SU-DHL-6 (cell line): ENCODE measurements around the gene ENAM.

Experiments
- H2AFZ ChIP-seq: fragments of 200-600 bp; sonication (generic); 2 replicates; pipeline ENCODE4 v1.6.1; 2014; ENCODE audit warnings: low read depth, mild to moderate bottlenecking, moderate library complexity, mixed read lengths, antibody characterized with exemption, low read length; ENCODE audit not compliant: severe bottlenecking
- H3F3A ChIP-seq: fragments of 200-600 bp; shearing (Covaris generic); 2 replicates; pipeline ENCODE4 v1.6.0; 2016; ENCODE audit warnings: antibody characterized with exemption, mild to moderate bottlenecking; ENCODE audit not compliant: insufficient read depth
- H3K27ac ChIP-seq: fragments of 200-600 bp; sonication (generic); 2 replicates; pipeline ENCODE4 v1.5.1; 2016; ENCODE audit warnings: low read depth, mild to moderate bottlenecking, low read length, moderate library complexity, mixed read lengths
- H3K27me3 ChIP-seq: fragments of 200-600 bp; sonication (generic), shearing (Covaris generic); 2 replicates; pipeline ENCODE4 v1.6.0; 2014; ENCODE audit warnings: mild to moderate bottlenecking, low read length
- H3K36me3 ChIP-seq: fragments of 200-600 bp; sonication (generic); 2 replicates; pipeline ENCODE4 v1.6.1; 2014; ENCODE audit warnings: mild to moderate bottlenecking, low read length, mixed read lengths
- H3K4me2 ChIP-seq: fragments of 300-600, 200-600 bp; shearing (Covaris generic), sonication (generic); 2 replicates; pipeline ENCODE4 v1.6.0; 2014; ENCODE audit warnings: low read length, low read depth, mild to moderate bottlenecking; ENCODE audit not compliant: poor library complexity, severe bottlenecking
- H3K4me3 ChIP-seq: fragments of 200-600 bp; sonication (generic); 2 replicates; pipeline ENCODE4 v1.5.1; 2014; ENCODE audit warnings: antibody characterized with exemption, low read length, mild to moderate bottlenecking, mixed read lengths; ENCODE audit not compliant: insufficient read depth, poor library complexity, severe bottlenecking
- H3K79me2 ChIP-seq: fragments of 200-600 bp; sonication (generic); 2 replicates; pipeline ENCODE4 v1.6.1; 2014; ENCODE audit warnings: mild to moderate bottlenecking, low read length, moderate library complexity; ENCODE audit not compliant: insufficient read depth
- H3K9ac ChIP-seq: fragments of 200-600 bp; sonication (generic); 2 replicates; pipeline ENCODE4 v1.7.0; 2014; ENCODE audit warnings: mild to moderate bottlenecking, low read length
- H3K9me2 ChIP-seq: fragments of 200-600 bp; sonication (generic); replicated peaks from 2 replicates; pipeline ENCODE4 v1.6.1; 2014; ENCODE audit warnings: low read length; ENCODE audit not compliant: insufficient read depth
- H3K9me3 ChIP-seq: fragments of 200-600 bp; sonication (generic); 2 replicates; pipeline ENCODE4 v1.6.1; 2014; ENCODE audit warnings: low read length, mixed read lengths; ENCODE audit not compliant: insufficient read depth
- H4K20me1 ChIP-seq: fragments of 200-600 bp; sonication (generic); 2 replicates; pipeline ENCODE4 v1.6.1; 2014; ENCODE audit warnings: low read depth, mild to moderate bottlenecking, antibody characterized with exemption, low read length, moderate library complexity, mixed read lengths
- EZH2phosphoT487 ChIP-seq: fragments of 200-600 bp; sonication (generic), shearing (Covaris generic); conservative IDR thresholded peaks from 2 replicates; pipeline ENCODE4 v1.6.1; 2018; ENCODE audit warnings: mild to moderate bottlenecking, antibody characterized with exemption, low read length, moderate library complexity, mixed read lengths
- TF ChIP-seq, protein P1 (sequence below): fragments of 200-600 bp; sonication (generic); IDR thresholded peaks from one replicate; pipeline ENCODE4 v1.5.1; 2017; ENCODE audit warnings: antibody characterized with exemption, mild to moderate bottlenecking, low read length, moderate library complexity; ENCODE audit not compliant: insufficient read depth, poor library complexity, severe bottlenecking

Gene ENAM

DNA sequence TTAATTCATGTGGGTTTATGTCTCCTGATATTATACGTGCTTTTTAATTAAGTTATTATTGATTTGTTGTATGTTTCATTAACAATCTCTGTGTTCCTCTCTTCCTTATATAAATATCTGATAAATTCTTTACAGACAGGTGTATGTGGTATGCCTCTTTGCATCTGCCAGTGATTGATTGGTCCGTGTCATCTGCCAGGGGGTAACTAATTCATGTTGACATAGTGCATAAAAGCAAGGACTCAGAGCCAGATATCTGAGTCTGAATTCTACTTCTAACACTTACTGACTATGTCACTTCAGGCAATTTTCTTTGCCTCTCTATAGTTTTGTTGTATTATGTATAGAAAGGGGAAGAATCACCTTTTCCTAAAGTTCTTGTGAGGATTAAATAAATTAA lies 41.7 kb upstream of the ENAM start:
- H3K9me2 ChIP-seq, result no peaks in the 10 kb centered on the region
- no peaks in the 10 kb centered on the region for H3K27me3 ChIP-seq
- no peaks in the 10 kb centered on the region for H3K9me3 ChIP-seq
- no peak overlapping the region for H3K4me2 ChIP-seq
- H3F3A ChIP-seq, result no peaks in the 10 kb centered on the region
- H2AFZ ChIP-seq, result no peak overlapping the region
- no peak overlapping the region for H3K4me3 ChIP-seq
- no peak for TF ChIP-seq EZH2phosphoT487
- TF ChIP-seq, protein P1, sequence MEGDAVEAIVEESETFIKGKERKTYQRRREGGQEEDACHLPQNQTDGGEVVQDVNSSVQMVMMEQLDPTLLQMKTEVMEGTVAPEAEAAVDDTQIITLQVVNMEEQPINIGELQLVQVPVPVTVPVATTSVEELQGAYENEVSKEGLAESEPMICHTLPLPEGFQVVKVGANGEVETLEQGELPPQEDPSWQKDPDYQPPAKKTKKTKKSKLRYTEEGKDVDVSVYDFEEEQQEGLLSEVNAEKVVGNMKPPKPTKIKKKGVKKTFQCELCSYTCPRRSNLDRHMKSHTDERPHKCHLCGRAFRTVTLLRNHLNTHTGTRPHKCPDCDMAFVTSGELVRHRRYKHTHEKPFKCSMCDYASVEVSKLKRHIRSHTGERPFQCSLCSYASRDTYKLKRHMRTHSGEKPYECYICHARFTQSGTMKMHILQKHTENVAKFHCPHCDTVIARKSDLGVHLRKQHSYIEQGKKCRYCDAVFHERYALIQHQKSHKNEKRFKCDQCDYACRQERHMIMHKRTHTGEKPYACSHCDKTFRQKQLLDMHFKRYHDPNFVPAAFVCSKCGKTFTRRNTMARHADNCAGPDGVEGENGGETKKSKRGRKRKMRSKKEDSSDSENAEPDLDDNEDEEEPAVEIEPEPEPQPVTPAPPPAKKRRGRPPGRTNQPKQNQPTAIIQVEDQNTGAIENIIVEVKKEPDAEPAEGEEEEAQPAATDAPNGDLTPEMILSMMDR, result no peak
- no peak overlapping the region for H3K27ac ChIP-seq
- H4K20me1 ChIP-seq, result no peaks in the 10 kb centered on the region
- H3K9ac ChIP-seq, result no peak overlapping the region
- no peaks in the 10 kb centered on the region for H3K36me3 ChIP-seq
- H3K79me2 ChIP-seq, result no peaks in the 10 kb centered on the region

DNA sequence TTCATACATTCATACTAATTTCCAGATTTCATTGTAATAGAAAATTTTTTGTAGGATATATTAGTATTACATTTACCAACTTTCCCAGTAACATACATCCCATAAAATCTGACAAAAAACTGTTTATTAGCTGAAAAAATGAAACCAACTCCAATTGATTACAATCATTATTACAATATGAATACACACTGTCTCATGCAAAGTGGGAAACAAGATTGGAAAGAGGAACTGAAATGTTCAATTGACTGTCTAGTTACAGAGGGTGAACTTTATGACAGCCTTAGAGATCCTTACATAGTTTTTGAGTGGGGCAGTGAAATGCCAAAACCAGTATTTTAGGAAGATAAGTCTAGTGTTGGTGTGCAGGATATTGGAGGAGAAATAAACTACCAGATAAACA lies 38.8 kb upstream of the ENAM start:
- no peaks in the 10 kb centered on the region for H3K9me2 ChIP-seq
- no peak overlapping the region for H3K27ac ChIP-seq
- no peaks in the 10 kb centered on the region for H3K9me3 ChIP-seq
- H4K20me1 ChIP-seq, result no peaks in the 10 kb centered on the region
- no peaks in the 10 kb centered on the region for H3F3A ChIP-seq
- no peak overlapping the region for H2AFZ ChIP-seq
- TF ChIP-seq, protein P1, result no peak
- no peak for TF ChIP-seq EZH2phosphoT487
- no peaks in the 10 kb centered on the region for H3K36me3 ChIP-seq
- H3K4me2 ChIP-seq, result no peak overlapping the region
- no peak overlapping the region for H3K4me3 ChIP-seq
- no peaks in the 10 kb centered on the region for H3K79me2 ChIP-seq
- H3K27me3 ChIP-seq, result no peaks in the 10 kb centered on the region
- no peak overlapping the region for H3K9ac ChIP-seq

DNA sequence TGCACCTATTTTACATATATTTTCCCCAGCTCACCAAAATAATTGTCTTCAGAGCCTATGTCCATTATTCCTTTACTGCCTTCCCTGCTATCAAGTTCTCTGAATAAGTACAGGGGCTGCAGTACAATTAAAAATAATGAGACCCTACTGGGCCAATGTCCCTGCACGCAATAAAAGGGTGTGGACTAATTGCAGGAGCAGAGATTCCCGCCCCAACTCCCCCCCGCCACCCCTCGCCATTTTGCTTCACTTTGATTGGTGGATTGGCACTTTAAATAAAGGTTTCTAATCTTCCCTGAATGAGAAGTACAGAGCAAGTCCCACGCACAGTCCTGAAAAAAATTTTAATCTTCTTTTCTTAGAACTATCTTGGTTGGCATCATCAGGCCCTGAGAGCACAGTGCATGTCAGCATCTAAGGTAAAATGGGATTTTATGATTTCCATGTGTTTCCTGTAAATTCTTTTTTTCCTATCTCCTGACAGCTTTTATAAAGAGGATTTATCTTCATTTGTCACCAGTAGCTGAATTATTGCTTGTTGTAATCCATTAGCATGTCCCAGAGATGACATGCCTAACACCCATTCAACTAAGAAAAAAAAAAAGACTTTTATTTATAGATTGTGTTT lies 36.5 kb upstream of the ENAM start, which contains the start of gene AMBN:
AMBN (plus strand) TSS at position 302 of the 628 bp plus-strand sequence; CDS start at position 405, 103 bp downstream.
- Histone ChIP-seq H3F3A (no peaks in the 10 kb centered on the region), H4K20me1 (no peaks in the 10 kb centered on the region), H3K9ac (no peak within 1 kb of the TSS), H3K4me3 (no peak within 1 kb of the TSS), H3K9me3 (no peaks in the 10 kb centered on the region), H3K27ac (no peak within 1 kb of the TSS), H3K9me2 (no peaks in the 10 kb centered on the region), H3K4me2 (no peak within 1 kb of the TSS), H3K79me2 (no peaks in the 10 kb centered on the region), H2AFZ (no peak within 1 kb of the TSS), H3K27me3 (no peaks in the 10 kb centered on the region), H3K36me3 (no peaks in the 10 kb centered on the region)
- TF ChIP-seq EZH2phosphoT487, result no peak
- TF ChIP-seq, protein P1, result no peak
